Smooth muscle cell (in vitro differentiated cells): ENCODE results near the gene TMEM255B. TPM values are rescaled to one million over a fixed set of nuclear protein-coding genes. Genes with fewer than 3 reads are reported as not detected.
"Not testable (repeated sequence)": the region's sequence is repeated elsewhere in the genome, so short reads cannot be mapped to it uniquely, and the experiment has no call there.

Experiments used
- DNase-seq: peaks from one replicate; lab custom pipeline; 2025; ENCODE audit not compliant: unreplicated experiment; lab: John Stamatoyannopoulos, UW
- H2AFZ ChIP-seq: fragments of 200-600 bp; sonication (generic); 2 replicates; pipeline ENCODE4 v1.6.0; 2016; ENCODE audit warnings: antibody characterized with exemption, low read depth, mild to moderate bottlenecking
- H3F3A ChIP-seq: fragments of 200-600 bp; sonication (generic); 2 replicates; pipeline ENCODE4 v1.6.0; 2017; ENCODE audit warnings: antibody characterized with exemption, low read depth
- H3K27ac ChIP-seq: fragments of 200-600 bp; sonication (generic); 2 replicates; pipeline ENCODE4 v1.5.1; 2016; ENCODE audit warnings: low read depth, mild to moderate bottlenecking
- H3K27me3 ChIP-seq: fragments of 200-600 bp; sonication (generic); 2 replicates; pipeline ENCODE4 v1.6.1; 2016; ENCODE audit warnings: low read depth, mild to moderate bottlenecking
- H3K36me3 ChIP-seq: fragments of 200-600 bp; sonication (generic); 2 replicates; pipeline ENCODE4 v1.5.1; 2016; ENCODE audit warnings: low read depth
- H3K4me1 ChIP-seq: fragments of 200-600 bp; sonication (generic); 2 replicates; pipeline ENCODE4 v1.5.1; 2016; ENCODE audit warnings: low read depth
- H3K4me2 ChIP-seq: fragments of 200-600 bp; sonication (generic); 2 replicates; pipeline ENCODE4 v1.6.0; 2016; ENCODE audit warnings: mild to moderate bottlenecking
- H3K4me3 ChIP-seq: fragments of 200-600 bp; sonication (generic); 2 replicates; pipeline ENCODE4 v1.5.1; 2016; ENCODE audit warnings: mild to moderate bottlenecking
- H3K79me2 ChIP-seq: fragments of 200-600 bp; sonication (generic); 2 replicates; pipeline ENCODE4 v1.6.0; 2016; ENCODE audit warnings: low read depth, mild to moderate bottlenecking
- H3K9ac ChIP-seq: fragments of 200-600 bp; sonication (generic); 2 replicates; pipeline ENCODE4 v1.6.0; 2016; ENCODE audit warnings: low read depth
- H3K9me3 ChIP-seq: fragments of 200-600 bp; sonication (generic); replicated peaks from 2 replicates; pipeline ENCODE4 v1.5.1; 2016; ENCODE audit warnings: low read depth
- H4K20me1 ChIP-seq: fragments of 200-600 bp; sonication (generic); 2 replicates; pipeline ENCODE4 v1.6.0; 2016; ENCODE audit warnings: low read depth
- WGBS: methylation state at CpG from one replicate; pipeline ENCODE4 v1.1.7; 2016; ENCODE audit warnings: low lambda C conversion rate; 5-methylcytosine and 5-hydroxymethylcytosine counted together
- polyA plus RNA-seq: library from polyadenylated mRNA; unstranded; fragments of >200 nt; fragmentation: Nextera tagmentation; extraction: Ambion mirVana; gene quantifications from 2 replicates; pipeline ENCODE4 v1.2.1, GENCODE V29; 2016
- total RNA-seq: library from RNA; depleted of rRNA; stranded (reverse); fragments of >200 nt; gene quantifications from 2 replicates; pipeline ENCODE4 v1.2.3, GENCODE V29; 2014
- TF ChIP-seq, protein P1 (sequence below): fragments of 200-600 bp; sonication (generic); IDR thresholded peaks from 2 replicates; pipeline ENCODE4 v1.5.1; 2017; ENCODE audit warnings: borderline replicate concordance, mild to moderate bottlenecking, antibody characterized with exemption; ENCODE audit not compliant: insufficient read depth, poor library complexity, severe bottlenecking

Gene TMEM255B
- total and polyA plus RNA-seq, 2 experiments from 2014 or later = 0.22 to 2.1 TPM

- TF ChIP-seq, protein P1, sequence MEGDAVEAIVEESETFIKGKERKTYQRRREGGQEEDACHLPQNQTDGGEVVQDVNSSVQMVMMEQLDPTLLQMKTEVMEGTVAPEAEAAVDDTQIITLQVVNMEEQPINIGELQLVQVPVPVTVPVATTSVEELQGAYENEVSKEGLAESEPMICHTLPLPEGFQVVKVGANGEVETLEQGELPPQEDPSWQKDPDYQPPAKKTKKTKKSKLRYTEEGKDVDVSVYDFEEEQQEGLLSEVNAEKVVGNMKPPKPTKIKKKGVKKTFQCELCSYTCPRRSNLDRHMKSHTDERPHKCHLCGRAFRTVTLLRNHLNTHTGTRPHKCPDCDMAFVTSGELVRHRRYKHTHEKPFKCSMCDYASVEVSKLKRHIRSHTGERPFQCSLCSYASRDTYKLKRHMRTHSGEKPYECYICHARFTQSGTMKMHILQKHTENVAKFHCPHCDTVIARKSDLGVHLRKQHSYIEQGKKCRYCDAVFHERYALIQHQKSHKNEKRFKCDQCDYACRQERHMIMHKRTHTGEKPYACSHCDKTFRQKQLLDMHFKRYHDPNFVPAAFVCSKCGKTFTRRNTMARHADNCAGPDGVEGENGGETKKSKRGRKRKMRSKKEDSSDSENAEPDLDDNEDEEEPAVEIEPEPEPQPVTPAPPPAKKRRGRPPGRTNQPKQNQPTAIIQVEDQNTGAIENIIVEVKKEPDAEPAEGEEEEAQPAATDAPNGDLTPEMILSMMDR = no peak
- H3K27me3 ChIP-seq = no peaks in the 10 kb centered on the region
- no peak overlapping the region for H2AFZ ChIP-seq
- no peak overlapping the region for H3K4me3 ChIP-seq
- H3K79me2 ChIP-seq = no peaks in the 10 kb centered on the region
- no peaks in the 10 kb centered on the region for H4K20me1 ChIP-seq
- 94% methylated on average over 19 of the region's 19 CpGs for WGBS
- no peak overlapping the region for H3K27ac ChIP-seq
- no peak overlapping the region for H3K9ac ChIP-seq
- H3K4me1 ChIP-seq = peaks cover 2% of the 10 kb centered on the region
- no peaks in the 10 kb centered on the region for H3K9me3 ChIP-seq
- H3K4me2 ChIP-seq = no peak overlapping the region
- no peaks in the 10 kb centered on the region for H3F3A ChIP-seq
- no peaks in the 10 kb centered on the region for H3K36me3 ChIP-seq
- DNase-seq = no peak
These were observed 73.2 kb downstream of the TMEM255B start for GRCh38 chr13:113832205-113832604.

GRCh38 chr13:113832631-113833030 lies 73.6 kb downstream of the TMEM255B start:
- Histone ChIP-seq H3K4me2 (no peak overlapping the region), H3F3A (no peaks in the 10 kb centered on the region), H3K79me2 (no peaks in the 10 kb centered on the region), H3K9ac (no peak overlapping the region), H3K36me3 (no peaks in the 10 kb centered on the region), H4K20me1 (no peaks in the 10 kb centered on the region), H3K27ac (no peak overlapping the region), H2AFZ (no peak overlapping the region), H3K27me3 (no peaks in the 10 kb centered on the region), H3K9me3 (no peaks in the 10 kb centered on the region), H3K4me1 (peaks cover 6% of the 10 kb centered on the region), H3K4me3 (no peak overlapping the region)
- 97% methylated on average over 15 of the region's 23 CpGs for WGBS
- TF ChIP-seq, protein P1 = no peak
- no peak for DNase-seq

- no peaks in the 10 kb centered on the region for H3F3A ChIP-seq
- no peak overlapping the region for H3K9ac ChIP-seq
- no peak overlapping the region for H2AFZ ChIP-seq
- no peaks in the 10 kb centered on the region for H3K9me3 ChIP-seq
- no peaks in the 10 kb centered on the region for H3K36me3 ChIP-seq
- H3K4me3 ChIP-seq = no peak overlapping the region
- H3K4me1 ChIP-seq = peaks cover 12% of the 10 kb centered on the region
- no peaks in the 10 kb centered on the region for H4K20me1 ChIP-seq
- TF ChIP-seq, protein P1 = no peak
- no peak overlapping the region for H3K27ac ChIP-seq
- no peak for DNase-seq
- H3K4me2 ChIP-seq = no peak overlapping the region
- H3K79me2 ChIP-seq = no peaks in the 10 kb centered on the region
- no peaks in the 10 kb centered on the region for H3K27me3 ChIP-seq
- 94% methylated on average over 25 of the region's 25 CpGs for WGBS
These were observed 74.2 kb downstream of the TMEM255B start for GRCh38 chr13:113833111-113833830.

GRCh38 chr13:113834006-113834405 lies 75.0 kb downstream of the TMEM255B start:
- not testable (repeated sequence) for H3K36me3 ChIP-seq

More at GRCh38 chr13:113834006-113834405, 75.0 kb downstream of the TMEM255B start:
- not testable (repeated sequence) for H4K20me1 ChIP-seq, H3K9me3 ChIP-seq, DNase-seq, H2AFZ ChIP-seq, H3F3A ChIP-seq, H3K27ac ChIP-seq, H3K4me2 ChIP-seq, H3K9ac ChIP-seq, H3K4me3 ChIP-seq, H3K79me2 ChIP-seq, H3K27me3 ChIP-seq
- peaks cover 12% of the 10 kb centered on the region for H3K4me1 ChIP-seq
- 97% methylated on average over 14 of the region's 17 CpGs for WGBS
